Memory B cell (primary cell): ENCODE measurements around the gene MOCOS.

Experiments used
- ATAC-seq: fragments of 150-1000 bp; cut with Tn5 transposase; 2 replicates; pipeline ENCODE4 v1.10.0; 2021; ENCODE audit warnings: low read depth, mild to moderate bottlenecking, moderate library complexity
- DNase-seq, 2 donors: peaks; one replicate each; pipeline ENCODE4 v3.0.0; 2022; ENCODE audit warnings: low spot score in 2 of 2
- H3K27ac Mint-ChIP-seq: one replicate; pipeline ENCODE4 v1.8.0; 2022; ENCODE audit warnings: mild to moderate bottlenecking, moderate library complexity, mixed read lengths
- H3K27me3 Mint-ChIP-seq: one replicate; pipeline ENCODE4 v1.8.0; 2022; ENCODE audit warnings: mixed read lengths
- H3K36me3 Mint-ChIP-seq: one replicate; pipeline ENCODE4 v1.8.0; 2022; ENCODE audit warnings: mild to moderate bottlenecking, mixed read lengths
- H3K4me1 Mint-ChIP-seq: one replicate; pipeline ENCODE4 v1.8.0; 2022; ENCODE audit warnings: mixed read lengths
- H3K4me3 Mint-ChIP-seq: one replicate; pipeline ENCODE4 v1.8.0; 2022; ENCODE audit warnings: mild to moderate bottlenecking, moderate library complexity, mixed read lengths
- H3K9me3 Mint-ChIP-seq: one replicate; pipeline ENCODE4 v1.8.0; 2022; ENCODE audit warnings: mixed read lengths

Gene MOCOS

DNA sequence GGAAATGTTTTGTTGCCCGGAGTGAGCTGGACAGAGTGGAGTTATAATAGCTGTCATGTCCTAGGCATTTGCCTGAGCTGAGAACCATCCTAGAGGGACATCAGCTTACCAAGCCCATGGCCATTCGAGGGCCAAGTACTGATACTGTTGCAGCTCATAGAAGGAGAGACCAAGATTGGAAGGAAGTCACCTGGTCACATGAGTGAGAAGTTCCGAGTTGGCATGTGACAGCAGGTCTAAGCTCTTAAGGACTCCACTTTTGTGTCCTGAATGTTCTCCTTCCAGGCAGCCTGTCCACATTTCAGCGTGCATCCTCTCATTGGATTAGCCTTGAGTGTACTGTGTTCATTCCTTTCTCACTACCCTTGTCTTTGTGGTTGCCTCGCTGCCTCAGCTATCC lies 114.6 kb downstream of the MOCOS start:
- peaks cover 18% of the 10 kb centered on the region for H3K27me3 Mint-ChIP-seq
- H3K4me3 Mint-ChIP-seq: no peak overlapping the region
- ATAC-seq (no peak), DNase-seq (no peak)
- no peak overlapping the region for H3K27ac Mint-ChIP-seq
- no peaks in the 10 kb centered on the region for H3K4me1 Mint-ChIP-seq
- H3K36me3 Mint-ChIP-seq: no peaks in the 10 kb centered on the region
- no peaks in the 10 kb centered on the region for H3K9me3 Mint-ChIP-seq

DNA sequence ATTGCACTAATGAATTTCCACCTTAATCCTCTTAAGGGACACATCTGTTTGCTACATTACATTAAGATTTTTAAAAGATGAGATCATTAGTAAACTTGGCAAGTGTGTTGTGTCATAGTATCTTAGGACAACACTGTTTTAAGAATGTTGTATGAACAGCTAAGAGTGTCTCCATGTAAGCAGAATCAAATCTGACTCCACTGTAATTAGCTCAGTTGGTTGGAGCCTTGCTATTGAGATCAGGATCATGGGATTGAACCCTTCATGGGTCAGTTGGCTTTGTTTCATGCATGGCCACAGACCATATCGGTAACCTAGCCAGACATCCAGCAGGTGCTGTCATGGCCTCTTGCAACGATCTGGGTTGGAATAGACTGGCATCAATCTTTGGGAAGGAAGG lies 115.4 kb downstream of the MOCOS start:
- ATAC-seq (no peak), DNase-seq (no peak)
- Mint-ChIP-seq H3K9me3 (no peaks in the 10 kb centered on the region), H3K4me1 (no peaks in the 10 kb centered on the region), H3K36me3 (no peaks in the 10 kb centered on the region), H3K27ac (no peak overlapping the region), H3K4me3 (no peak overlapping the region), H3K27me3 (peaks cover 18% of the 10 kb centered on the region)

DNA sequence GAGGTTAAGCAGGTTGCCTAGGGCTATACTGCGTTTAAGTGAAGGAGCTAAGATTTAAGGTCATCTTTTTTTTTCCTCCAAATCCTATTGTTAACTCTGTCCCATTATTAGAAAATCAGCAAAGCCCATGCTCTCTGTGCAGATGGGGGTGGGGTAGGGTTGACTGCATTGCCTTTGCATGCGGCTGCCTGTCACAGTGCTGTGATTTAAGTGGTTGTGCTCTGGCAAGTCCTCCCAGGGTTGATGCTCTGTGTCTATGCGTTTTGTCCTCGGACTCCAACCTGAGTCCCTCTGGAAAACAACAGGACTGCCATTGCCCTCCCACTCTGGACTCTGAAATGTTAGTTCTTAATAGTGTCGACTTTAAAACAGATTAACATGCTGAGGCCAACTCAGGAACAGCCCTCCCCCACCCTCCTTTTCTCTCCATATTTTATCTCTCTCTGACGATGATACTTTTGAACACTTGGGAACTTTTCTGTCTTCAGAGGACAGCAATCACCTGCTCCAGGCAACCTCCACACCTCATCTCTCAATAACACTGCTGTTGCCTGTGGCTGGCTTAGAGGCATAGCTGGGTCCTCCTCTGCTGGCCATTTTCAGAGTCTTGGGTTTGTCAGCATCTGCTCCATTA lies 116.0 kb downstream of the MOCOS start:
- no peaks in the 10 kb centered on the region for H3K4me1 Mint-ChIP-seq
- H3K4me3 Mint-ChIP-seq: no peak overlapping the region
- H3K27me3 Mint-ChIP-seq: peaks cover 18% of the 10 kb centered on the region
- ATAC-seq (no peak), DNase-seq (no peak)
- H3K27ac Mint-ChIP-seq: no peak overlapping the region
- H3K36me3 Mint-ChIP-seq: no peaks in the 10 kb centered on the region
- no peaks in the 10 kb centered on the region for H3K9me3 Mint-ChIP-seq

DNA sequence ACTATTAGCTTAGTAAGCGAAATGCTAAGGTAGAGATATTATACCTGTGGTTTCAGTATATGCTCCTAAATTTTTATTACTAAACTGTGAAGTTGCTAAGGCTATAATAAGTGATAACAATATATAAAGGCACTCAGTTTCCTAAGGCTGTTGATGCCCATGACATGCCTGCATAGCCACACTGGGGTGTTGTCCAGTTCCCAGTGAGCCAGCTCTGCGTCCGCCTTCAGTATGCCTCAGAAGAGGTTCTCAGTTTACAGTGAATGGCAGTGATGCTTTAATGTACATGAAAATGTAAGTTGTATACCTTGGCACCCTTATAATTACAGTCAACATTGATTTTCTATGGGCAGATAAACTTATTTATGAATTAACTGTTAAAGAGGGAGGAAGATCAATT lies 117.4 kb downstream of the MOCOS start:
- Mint-ChIP-seq H3K9me3 (no peaks in the 10 kb centered on the region), H3K4me3 (no peak overlapping the region), H3K36me3 (no peaks in the 10 kb centered on the region), H3K27me3 (peaks cover 20% of the 10 kb centered on the region), H3K4me1 (no peaks in the 10 kb centered on the region), H3K27ac (no peak overlapping the region)
- no peak for DNase-seq
- ATAC-seq: no peak

DNA sequence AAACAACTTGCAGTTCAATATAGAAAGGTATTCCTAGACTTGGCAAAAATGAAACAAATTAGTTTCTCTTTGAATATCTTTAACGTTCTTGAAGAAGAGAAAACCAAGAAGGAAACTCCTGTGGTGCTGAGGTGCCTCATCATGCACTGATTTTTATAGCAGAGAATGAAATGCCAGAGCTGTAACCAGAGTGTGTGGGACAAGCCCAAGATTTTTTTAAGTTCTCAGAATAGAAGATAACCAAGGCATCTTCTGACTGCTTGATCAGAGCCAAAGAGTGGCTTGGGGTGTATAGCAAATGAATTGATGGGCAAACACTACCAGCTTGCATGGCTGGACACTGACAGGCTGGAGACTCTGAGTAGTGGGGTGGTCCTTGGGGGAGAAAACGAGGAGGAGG lies 118.1 kb downstream of the MOCOS start:
- H3K9me3 Mint-ChIP-seq: no peaks in the 10 kb centered on the region
- DNase-seq (no peak), ATAC-seq (no peak)
- no peak overlapping the region for H3K4me3 Mint-ChIP-seq
- peaks cover 20% of the 10 kb centered on the region for H3K27me3 Mint-ChIP-seq
- no peaks in the 10 kb centered on the region for H3K36me3 Mint-ChIP-seq
- no peaks in the 10 kb centered on the region for H3K4me1 Mint-ChIP-seq
- no peak overlapping the region for H3K27ac Mint-ChIP-seq

DNA sequence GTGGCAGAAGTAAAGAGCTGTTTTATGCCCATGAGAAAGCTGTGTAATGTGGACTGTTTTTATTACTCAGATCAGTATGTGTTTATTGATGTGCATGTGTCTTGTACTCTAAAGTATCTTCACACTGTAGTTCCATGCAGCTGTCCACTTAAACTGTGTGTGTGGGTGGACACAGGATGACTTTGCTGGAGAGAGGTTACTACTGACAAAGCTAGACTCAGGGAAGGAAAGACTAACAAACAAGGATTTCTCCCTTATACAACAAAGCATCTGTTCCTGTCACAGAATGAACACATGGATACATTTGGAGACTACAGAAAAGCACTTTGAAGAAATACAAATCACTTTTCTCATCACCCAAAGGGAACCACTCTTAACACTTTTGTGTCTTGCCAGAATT lies 120.2 kb downstream of the MOCOS start:
- no peaks in the 10 kb centered on the region for H3K9me3 Mint-ChIP-seq
- no peak for DNase-seq
- no peak overlapping the region for H3K4me3 Mint-ChIP-seq
- H3K27ac Mint-ChIP-seq: no peak overlapping the region
- no peaks in the 10 kb centered on the region for H3K36me3 Mint-ChIP-seq
- peaks cover 27% of the 10 kb centered on the region for H3K27me3 Mint-ChIP-seq
- no peaks in the 10 kb centered on the region for H3K4me1 Mint-ChIP-seq
- ATAC-seq: no peak

DNA sequence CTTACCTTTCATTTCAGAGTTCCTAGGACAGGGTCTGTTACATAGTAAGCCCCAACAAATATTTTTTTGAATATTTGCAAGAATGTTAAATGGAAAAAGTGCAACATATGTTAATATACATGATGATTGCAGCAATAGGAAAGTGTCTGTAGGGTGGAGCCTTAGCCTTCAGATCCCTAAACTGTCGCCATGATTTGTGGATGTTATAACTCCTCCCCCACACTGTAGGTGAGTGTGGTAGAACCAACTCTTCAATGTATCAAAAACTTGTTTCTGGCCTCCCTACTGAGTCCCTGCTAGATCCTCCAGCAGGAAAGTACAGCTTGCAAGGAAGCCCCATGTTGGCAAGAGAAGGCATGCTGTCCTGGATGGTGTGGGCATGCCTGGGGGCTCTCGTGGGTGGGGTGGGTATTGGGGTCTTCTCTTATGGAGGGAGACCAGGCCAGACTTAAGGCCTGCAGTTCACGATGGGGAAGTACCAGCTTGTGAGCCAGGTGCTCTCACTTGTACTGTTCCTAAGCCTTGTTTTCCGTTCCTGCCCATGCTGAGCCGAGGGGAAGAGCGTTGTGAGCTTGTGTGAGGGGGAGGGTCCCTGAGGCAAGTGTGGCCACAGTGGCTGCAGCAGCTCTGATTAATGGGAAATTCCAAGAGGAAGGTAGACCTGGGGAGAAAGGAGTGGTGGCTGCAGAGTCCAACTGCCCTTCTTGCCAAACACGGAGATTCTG lies 121.6 kb downstream of the MOCOS start:
- H3K9me3 Mint-ChIP-seq: no peaks in the 10 kb centered on the region
- H3K27ac Mint-ChIP-seq: no peak overlapping the region

DNA sequence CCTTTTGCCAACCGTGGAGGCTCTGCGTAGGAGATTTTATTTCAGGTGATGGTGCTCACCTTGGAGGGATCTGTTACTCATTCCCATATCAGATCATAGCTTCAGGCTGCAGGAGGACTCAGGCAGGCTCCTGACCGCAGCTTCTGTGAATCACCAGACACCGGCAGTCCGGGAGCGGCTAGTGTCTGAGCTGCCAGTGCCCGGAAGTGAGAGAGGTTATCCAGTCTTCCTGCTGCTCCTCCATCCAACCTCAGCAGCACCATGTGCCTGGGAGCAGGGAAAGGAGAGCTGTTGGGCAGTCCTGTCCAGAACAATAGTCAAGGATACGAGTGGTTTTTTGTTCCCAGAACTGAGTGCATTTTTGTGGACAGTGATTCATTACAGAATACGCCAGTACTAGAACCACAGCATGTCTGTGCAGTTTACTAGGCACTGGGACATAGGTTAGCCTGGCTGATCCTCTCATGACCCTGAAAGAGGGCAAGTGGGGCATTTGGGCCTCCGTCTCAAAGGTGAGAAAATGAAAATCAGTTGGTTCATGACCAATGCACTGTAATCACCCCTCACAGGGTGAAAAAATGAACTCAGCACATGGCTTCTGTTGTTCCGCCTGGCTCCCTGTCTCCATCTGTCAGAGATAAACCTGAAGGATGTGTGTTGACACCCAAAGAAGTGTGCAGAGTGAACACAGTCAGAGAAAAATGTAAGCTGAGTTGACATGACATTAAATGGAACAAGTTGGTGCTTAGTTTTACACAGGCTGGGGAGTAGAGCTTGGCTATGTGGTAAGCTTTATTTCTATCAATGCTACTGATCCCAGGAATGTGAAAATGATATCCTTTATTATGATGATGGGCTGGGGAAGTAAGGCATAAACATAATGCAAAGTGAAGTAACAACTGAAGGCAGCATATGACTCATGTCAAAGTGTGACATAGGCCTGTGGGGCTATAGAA lies 122.4 kb downstream of the MOCOS start:
- Mint-ChIP-seq H3K36me3 (no peaks in the 10 kb centered on the region), H3K4me1 (no peaks in the 10 kb centered on the region), H3K4me3 (no peak overlapping the region), H3K27ac (no peak overlapping the region), H3K27me3 (peaks cover 20% of the 10 kb centered on the region), H3K9me3 (no peaks in the 10 kb centered on the region)
- no peak for ATAC-seq
- no peak for DNase-seq

More for the DNA sequence above, 121.6 kb downstream of the MOCOS start:
- no peak for DNase-seq
- Mint-ChIP-seq H3K36me3 (no peaks in the 10 kb centered on the region), H3K4me3 (no peak overlapping the region), H3K4me1 (no peaks in the 10 kb centered on the region), H3K27me3 (peaks cover 20% of the 10 kb centered on the region)
- ATAC-seq: no peak

DNA sequence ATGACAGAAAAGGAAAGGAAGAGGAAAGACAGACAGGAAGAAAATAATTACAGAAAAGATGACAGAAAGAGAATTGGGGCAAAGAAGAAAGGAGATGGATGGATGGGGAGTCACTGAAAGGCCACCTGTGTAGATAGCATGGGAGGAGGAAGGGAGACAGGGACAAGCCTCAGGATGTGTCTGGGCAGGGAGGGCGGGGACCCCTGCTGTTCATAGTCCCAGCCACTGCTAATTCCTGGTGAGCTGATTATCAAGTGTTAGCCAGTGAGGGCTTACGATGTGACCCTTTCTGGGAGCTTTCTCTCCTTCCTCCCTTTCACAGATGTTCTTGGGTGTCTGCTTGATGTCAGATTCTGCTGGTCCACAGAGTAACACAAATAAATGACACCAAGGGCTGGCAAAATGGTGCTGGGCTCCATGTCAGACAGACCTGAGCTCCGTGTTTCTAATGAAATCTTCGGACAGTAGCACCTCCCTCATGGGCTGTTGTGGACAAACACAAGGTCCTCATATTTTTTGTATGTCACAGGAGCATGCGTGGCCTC lies 123.8 kb downstream of the MOCOS start:
- Mint-ChIP-seq H3K36me3 (no peaks in the 10 kb centered on the region), H3K4me3 (no peak overlapping the region), H3K27ac (no peak overlapping the region), H3K9me3 (no peaks in the 10 kb centered on the region), H3K4me1 (no peaks in the 10 kb centered on the region), H3K27me3 (peaks cover 19% of the 10 kb centered on the region)
- ATAC-seq (no peak), DNase-seq (no peak)

DNA sequence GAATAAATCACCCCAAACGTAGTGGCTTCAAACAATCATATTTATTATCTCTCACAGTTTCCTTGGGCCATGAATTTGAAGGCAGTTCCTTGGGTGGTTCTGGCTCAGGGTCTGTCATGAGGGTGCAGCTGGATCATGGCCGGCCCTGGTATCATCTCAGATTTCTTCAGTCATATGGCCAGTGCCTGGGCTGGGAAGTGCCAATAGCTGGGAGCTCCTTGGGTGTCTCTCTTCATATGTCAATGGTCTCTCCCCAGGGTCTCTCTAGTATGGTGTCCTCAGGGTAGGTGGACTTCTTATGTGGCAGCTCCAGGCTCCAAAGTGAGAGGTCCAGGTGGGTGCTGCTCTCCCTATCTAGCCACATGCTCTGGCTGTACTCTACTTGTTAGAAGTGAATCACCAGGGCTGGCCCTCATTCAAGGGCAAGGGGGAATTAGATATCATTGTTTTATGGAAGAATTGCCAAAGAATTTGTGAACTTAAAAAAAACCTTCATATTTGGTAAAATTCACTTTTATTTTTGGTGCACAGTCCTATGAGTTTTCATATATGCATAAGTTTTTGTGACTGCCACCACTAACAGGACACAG lies 125.6 kb downstream of the MOCOS start:
- Mint-ChIP-seq H3K4me1 (no peaks in the 10 kb centered on the region), H3K27ac (no peak overlapping the region), H3K36me3 (no peaks in the 10 kb centered on the region), H3K27me3 (peaks cover 16% of the 10 kb centered on the region), H3K4me3 (no peak overlapping the region), H3K9me3 (no peaks in the 10 kb centered on the region)
- ATAC-seq (no peak), DNase-seq (no peak)

DNA sequence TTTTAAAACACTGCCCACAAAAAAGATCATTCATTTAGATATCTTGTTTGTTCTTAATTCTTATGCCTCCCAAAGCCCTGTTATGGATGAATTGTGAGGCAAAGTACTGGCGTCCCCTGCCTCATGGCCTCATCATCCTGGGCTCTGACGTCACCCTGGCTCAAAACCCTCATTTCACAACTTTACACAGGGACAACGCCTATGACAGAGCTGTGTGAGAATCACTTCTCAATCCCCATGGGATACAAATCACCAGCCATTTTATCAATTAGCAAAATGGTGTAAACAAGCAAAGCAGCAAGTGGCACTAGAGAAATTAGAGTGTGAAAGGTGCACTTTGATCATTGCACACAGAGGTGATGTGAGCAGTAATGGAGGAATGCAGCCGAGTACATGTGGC lies 126.8 kb downstream of the MOCOS start:
- H3K27me3 Mint-ChIP-seq: peaks cover 14% of the 10 kb centered on the region
- peaks cover 6% of the 10 kb centered on the region for H3K9me3 Mint-ChIP-seq
- H3K4me1 Mint-ChIP-seq: no peaks in the 10 kb centered on the region
- no peak for ATAC-seq
- DNase-seq: no peak
- H3K27ac Mint-ChIP-seq: no peak overlapping the region
- no peak overlapping the region for H3K4me3 Mint-ChIP-seq
- H3K36me3 Mint-ChIP-seq: peaks cover 3% of the 10 kb centered on the region

DNA sequence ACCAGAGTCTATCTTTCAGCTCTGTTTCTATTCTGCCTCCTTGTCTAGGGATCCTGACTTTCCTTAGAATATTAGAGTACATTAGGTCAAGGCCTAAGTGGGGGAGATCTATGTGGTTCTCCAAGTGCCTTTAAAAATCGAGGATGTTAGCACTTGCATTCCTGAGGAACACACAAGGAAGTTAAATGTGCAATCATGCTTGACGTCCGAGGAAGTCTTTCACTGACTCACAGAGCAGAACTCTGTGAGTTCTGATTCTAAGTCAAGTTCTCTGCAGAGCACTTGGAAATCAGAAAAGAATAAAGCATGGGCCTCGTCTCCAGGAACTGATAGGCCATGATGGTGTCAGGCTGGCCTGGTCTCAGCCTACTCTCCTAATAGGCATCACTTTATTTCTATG lies 127.5 kb downstream of the MOCOS start:
- no peak for ATAC-seq

DNA sequence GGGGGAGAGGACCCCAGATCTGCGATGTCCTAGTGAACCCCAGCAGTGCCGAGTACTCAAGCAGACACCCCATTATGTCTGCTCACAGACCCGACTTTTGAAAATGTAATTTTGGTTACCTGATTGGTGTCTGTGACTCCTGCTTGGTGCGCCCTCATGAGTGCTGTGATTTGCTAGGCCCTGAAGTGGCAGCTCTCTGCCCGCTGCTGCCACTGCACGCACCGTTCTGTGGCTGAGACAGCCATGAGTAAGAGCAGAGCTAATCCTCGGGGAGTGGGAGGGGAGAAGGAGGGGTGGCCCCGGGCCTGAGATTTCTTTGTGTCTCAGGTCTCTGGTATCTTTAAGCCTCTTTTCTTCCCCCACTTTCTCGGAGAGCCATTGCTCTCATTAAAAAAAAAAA lies 128.4 kb downstream of the MOCOS start:
- no peak for ATAC-seq
- Mint-ChIP-seq H3K36me3 (peaks cover 3% of the 10 kb centered on the region), H3K27ac (no peak overlapping the region)

More for the DNA sequence above, 127.5 kb downstream of the MOCOS start:
- no peak overlapping the region for H3K4me3 Mint-ChIP-seq
- DNase-seq: no peak
- no peaks in the 10 kb centered on the region for H3K4me1 Mint-ChIP-seq
- H3K27ac Mint-ChIP-seq: no peak overlapping the region
- peaks cover 3% of the 10 kb centered on the region for H3K36me3 Mint-ChIP-seq
- H3K27me3 Mint-ChIP-seq: peaks cover 16% of the 10 kb centered on the region
- H3K9me3 Mint-ChIP-seq: peaks cover 11% of the 10 kb centered on the region

DNA sequence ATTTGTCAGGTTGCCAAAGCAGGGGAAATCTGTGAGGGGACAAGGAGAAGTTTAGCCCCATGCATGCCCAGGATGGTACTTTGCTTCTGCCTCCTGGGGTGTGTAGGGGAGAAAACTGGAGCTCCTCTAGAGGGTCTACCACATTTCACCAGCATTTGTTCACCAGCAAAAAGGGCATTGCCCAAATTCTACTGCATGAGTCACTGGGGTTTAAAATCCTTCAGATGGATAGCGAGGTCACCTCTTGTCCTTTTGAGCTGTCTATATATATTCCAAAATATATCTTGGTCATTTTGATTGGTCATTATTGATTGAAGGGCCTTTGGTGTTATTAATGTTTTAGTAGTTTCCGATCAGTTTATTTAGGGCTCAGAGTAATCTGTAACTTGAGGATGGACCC lies 128.9 kb downstream of the MOCOS start:
- peaks cover 14% of the 10 kb centered on the region for H3K9me3 Mint-ChIP-seq
- H3K4me1 Mint-ChIP-seq: no peaks in the 10 kb centered on the region
- DNase-seq: no peak
- ATAC-seq: no peak
- H3K4me3 Mint-ChIP-seq: no peak overlapping the region
- no peak overlapping the region for H3K27ac Mint-ChIP-seq
- H3K27me3 Mint-ChIP-seq: peaks cover 18% of the 10 kb centered on the region
- peaks cover 3% of the 10 kb centered on the region for H3K36me3 Mint-ChIP-seq

More for the DNA sequence above, 128.4 kb downstream of the MOCOS start:
- no peak for DNase-seq
- H3K4me1 Mint-ChIP-seq: no peaks in the 10 kb centered on the region
- H3K4me3 Mint-ChIP-seq: no peak overlapping the region
- H3K9me3 Mint-ChIP-seq: peaks cover 14% of the 10 kb centered on the region
- peaks cover 16% of the 10 kb centered on the region for H3K27me3 Mint-ChIP-seq
